Endothelial cell of umbilical vein (primary cell): Measurements from ENCODE around the gene AGR2. TPM values are rescaled to one million over a fixed set of nuclear protein-coding genes. Genes with fewer than 3 reads are reported as not detected.
"Not testable (repeated sequence)": the region's sequence is repeated elsewhere in the genome, so short reads cannot be mapped to it uniquely, and the experiment has no call there.

ENCODE experiments used
- Bru-seq: library from RNA; stranded (reverse); fragments of 400-500 nt; gene quantifications from one replicate; lab custom pipeline; 2021; lab: Mats Ljungman, UMichigan
- BruChase-seq, 2 experiments: library from RNA; stranded (reverse); fragments of 400-500 nt; gene quantifications; one replicate each; lab custom pipeline; 2021; lab: Mats Ljungman, UMichigan
- BruUV-seq: library from RNA; stranded (reverse); fragments of 400-500 nt; replicated peaks from 2 replicates; lab custom pipeline; 2021; lab: Mats Ljungman, UMichigan
- CTCF ChIA-PET: fragments of 300-600, 350-600 bp; sonication (Branson Sonifier 250); formaldehyde crosslinking; loops from one replicate; lab custom pipeline; 2021; ENCODE audit warnings: antibody characterized with exemption, inconsistent platforms; lab: Charles Lee
- POLR2A ChIA-PET: fragments of 300-600, 350-600 bp; sonication (Branson Sonifier 250); formaldehyde crosslinking; loops from one replicate; lab custom pipeline; 2021; ENCODE audit warnings: antibody characterized with exemption, inconsistent platforms; lab: Charles Lee
- DNase-seq: peaks from one replicate; pipeline ENCODE4 v3.0.0-alpha.2; 2011; ENCODE audit warnings: low read depth, low spot score
- FAIRE-seq: peaks from 2 replicates; lab custom pipeline; 2011; peaks lifted over from hg19 to GRCh38; lab: Jason Lieb, UNC
- H2AFZ ChIP-seq: 2 replicates; pipeline ENCODE4 v1.6.0; 2012; ENCODE audit warnings: low read depth, low read length, control low read depth, inconsistent platforms
- H3K27ac ChIP-seq: 2 replicates; pipeline ENCODE4 v1.5.1; 2011; ENCODE audit warnings: low read depth, mild to moderate bottlenecking, control low read depth, low read length, moderate library complexity; ENCODE audit not compliant: insufficient read depth
- H3K27me3 ChIP-seq, 2 experiments: 2 replicates each; pipeline versions ENCODE4 v1.6.0 to v1.6.1; 2011; ENCODE audit warnings: low read length in 2 of 2, mixed read lengths in 1 of 2; ENCODE audit not compliant: control insufficient read depth in 2 of 2, insufficient read depth in 2 of 2
- H3K36me3 ChIP-seq, 2 experiments: 2 replicates in 1 of 2; 3 replicates in 1 of 2; pipeline ENCODE4 v1.5.1; 2011; ENCODE audit warnings: low read length in 2 of 2, mild to moderate bottlenecking in 1 of 2, moderate library complexity in 1 of 2; ENCODE audit not compliant: control insufficient read depth in 2 of 2, insufficient read depth in 2 of 2; ENCODE audit errors: extremely low read depth in 1 of 2
- H3K4me1 ChIP-seq: 3 replicates; pipeline ENCODE4 v1.5.1; 2011; ENCODE audit warnings: mild to moderate bottlenecking, low read length; ENCODE audit not compliant: control insufficient read depth, insufficient read depth; ENCODE audit errors: extremely low read depth
- H3K4me2 ChIP-seq: 2 replicates; pipeline ENCODE4 v1.6.1; 2011; ENCODE audit warnings: low read length, control low read depth, mixed read lengths; ENCODE audit not compliant: insufficient read depth
- H3K4me3 ChIP-seq, 3 experiments: fragments of 200-600 bp in 1 of 3; sonication (generic), shearing (Covaris generic) in 1 of 3; replicated peaks in 1 of 3; 2 replicates each; pipeline ENCODE4 v1.5.1; 2011 to 2016; ENCODE audit warnings: control low read depth in 3 of 3, low read length in 3 of 3, mild to moderate bottlenecking in 2 of 3, inconsistent platforms in 1 of 3, low read depth in 1 of 3, moderate library complexity in 1 of 3; ENCODE audit not compliant: insufficient read depth in 1 of 3
- H3K79me2 ChIP-seq: 2 replicates; pipeline ENCODE4 v1.6.0; 2012; ENCODE audit warnings: low read length, inconsistent platforms; ENCODE audit not compliant: control insufficient read depth, insufficient read depth
- H3K9ac ChIP-seq: replicated peaks from 2 replicates; pipeline ENCODE3; 2011; ENCODE audit warnings: low read length, control low read depth; ENCODE audit not compliant: insufficient read depth; ENCODE audit errors: extremely low read depth
- H3K9me1 ChIP-seq: replicated peaks from 3 replicates; pipeline ENCODE4 v1.6.0; 2011; ENCODE audit warnings: mild to moderate bottlenecking, low read length; ENCODE audit not compliant: control insufficient read depth, insufficient read depth; ENCODE audit errors: extremely low read depth
- H3K9me3 ChIP-seq: replicated peaks from 2 replicates; pipeline ENCODE4 v1.5.1; 2012; ENCODE audit warnings: low read length, inconsistent platforms; ENCODE audit not compliant: control insufficient read depth, insufficient read depth
- H4K20me1 ChIP-seq: replicated peaks from 2 replicates; pipeline ENCODE3; 2011; ENCODE audit warnings: mild to moderate bottlenecking, low read length; ENCODE audit not compliant: control insufficient read depth, insufficient read depth; ENCODE audit errors: extremely low read depth
- MAX ChIP-seq: IDR thresholded peaks from 2 replicates; pipeline ENCODE4 v1.6.1; 2011; ENCODE audit not compliant: insufficient read depth, insufficient read length
- dilution Hi-C: fragments of 300-500 bp; cut with MboI; formaldehyde crosslinking; loops from one replicate; pipeline ENCODE4 v1.15.0; 2019; ENCODE audit warnings: low sequenced_read_pairs; ENCODE audit not compliant: extremely low pct_ligation_motif_present
- intact Hi-C: fragments of 100-400 bp; cut with micrococcal nuclease; formaldehyde crosslinking; loops from one replicate; pipeline ENCODE4 v1.10.0; 2022
- long read RNA-seq: library from polyadenylated mRNA; stranded (forward); transcript quantifications from one replicate; pipeline ENCODE4 v2.0.0, GENCODE V29; 2021
- polyA minus RNA-seq, 3 experiments: library from RNA; depleted of rRNA, polyadenylated mRNA; stranded (reverse); fragments of >200 nt; gene quantifications; 1 replicate in 1 of 3; 2 replicates in 2 of 3; pipeline ENCODE4 v1.2.3, GENCODE V29; 2011
- polyA plus RNA-seq, 4 experiments: library from polyadenylated mRNA; depleted of rRNA in 3 of 4; stranded (reverse) in 3 of 4; unstranded in 1 of 4; fragments of >200 nt; gene quantifications; 2 replicates each; pipeline versions ENCODE4 v1.2.1 to v1.2.3, GENCODE V29; 2011 to 2012; ENCODE audit warnings: missing spikeins in 1 of 4
- total RNA-seq: library from RNA; stranded (reverse); gene quantifications from 2 replicates; pipeline ENCODE4 v1.2.3, GENCODE V29; 2021

AGR2 gene
- not detected in 2 replicates for total RNA-seq
- polyA plus RNA-seq = not detected in 2 replicates
- not detected in 2 replicates for polyA plus RNA-seq (2011; cell fraction: cytosol; rRNA removed)
- polyA plus RNA-seq (2011; cell fraction: nucleus; rRNA removed) = not detected in 2 replicates
- not detected in 2 replicates for polyA plus RNA-seq (2012)
- not detected in 2 replicates for polyA minus RNA-seq
- polyA minus RNA-seq (2011; cell fraction: cytosol; rRNA and poly(A)+ RNA removed) = 2.8 TPM
- not detected in 2 replicates for polyA minus RNA-seq (2011; cell fraction: nucleus; rRNA and poly(A)+ RNA removed)
- Bru-seq, nascent RNA = not detected
- BruChase-seq, experiment 1, labeled RNA remaining after a 6-hour chase = not detected
- not detected for BruChase-seq, experiment 2, labeled RNA remaining after a 2-hour chase
- long read RNA-seq = 0 reads

- Histone ChIP-seq H3K9me1 (no peaks in the 10 kb centered on the region), H3K4me3 (no peak within 1 kb of the TSS), H3K9ac (no peak within 1 kb of the TSS), H3K36me3 (no peaks in the 10 kb centered on the region), H3K27ac (no peak within 1 kb of the TSS), H3K4me1 (no peaks in the 10 kb centered on the region), H2AFZ (no peak within 1 kb of the TSS), H3K9me3 (no peaks in the 10 kb centered on the region), H3K79me2 (no peaks in the 10 kb centered on the region), H4K20me1 (no peaks in the 10 kb centered on the region), H3K27me3 (no peaks in the 10 kb centered on the region), H3K4me2 (no peak within 1 kb of the TSS)
- ChIA-PET POLR2A (no interaction called here), CTCF (interaction anchor here (0.6 to 9.1 kb wide), 2 partner anchors 13 to 113 kb away, joined by 4 to 149 read pairs; no protein-coding TSS in a partner anchor)
- no peak for FAIRE-seq
- BruUV-seq = no TSS peak
- no peak for DNase-seq
- intact Hi-C loops (loop anchor here (5.0 kb wide), 2 partner anchors 108 to 492 kb away; partner anchors contain the start of gene AHR), dilution Hi-C loops (no loop called here)
- TF ChIP-seq MAX = no peak
Observed at GRCh38 chr7:16804674-16805439, at the start of gene AGR2. Gene AGR2, minus strand, starts transcription at chr7:16804999. Its CDS starts 3,203 bp downstream, at chr7:16801796.

DNA sequence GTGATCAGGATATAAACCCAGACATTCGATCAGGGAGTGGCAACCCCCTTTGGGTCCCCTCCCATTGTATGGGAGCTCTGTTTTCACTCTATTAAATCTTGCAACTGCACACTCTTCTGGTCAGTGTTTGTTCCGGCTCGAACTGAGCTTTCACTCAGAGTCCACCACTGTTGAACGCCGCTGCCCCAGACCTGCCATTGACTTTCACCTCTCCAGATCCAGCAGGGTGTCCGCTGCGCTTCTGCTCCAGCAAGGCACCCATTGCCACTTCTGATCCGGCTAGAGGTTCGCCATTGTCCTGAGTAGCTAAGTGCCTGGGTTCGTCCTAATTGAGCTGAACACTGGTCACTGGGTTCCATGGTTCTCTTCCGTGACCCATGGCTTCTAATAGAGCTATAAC is 48.4 kb upstream of the AGR2 start:
- DNase-seq, H2AFZ ChIP-seq, H3K9me3 ChIP-seq, H3K79me2 ChIP-seq, POLR2A ChIA-PET, dilution Hi-C loops, H3K4me2 ChIP-seq, H4K20me1 ChIP-seq, H3K36me3 ChIP-seq, H3K4me3 ChIP-seq, H3K27me3 ChIP-seq, H3K9me1 ChIP-seq, FAIRE-seq, BruUV-seq, H3K9ac ChIP-seq, intact Hi-C loops, H3K27ac ChIP-seq: not testable (repeated sequence)
- CTCF ChIA-PET = interaction anchor here (1.2 kb wide), 1 partner anchor 52 kb away, joined by 5 read pairs; no protein-coding TSS in a partner anchor
- peaks cover 10% of the 10 kb centered on the region for H3K4me1 ChIP-seq
